Neuronal stem cell (in vitro differentiated cells): Measurements from ENCODE around the gene CCDC178.

Experiments
- DNase-seq: peaks from one replicate; pipeline ENCODE4 v3.0.0-alpha.2; 2013; ENCODE audit warnings: low spot score
- H2AFZ ChIP-seq: one replicate; pipeline ENCODE4 v1.6.1; 2013; ENCODE audit warnings: mild to moderate bottlenecking, low read length, inconsistent platforms
- H2AK5ac ChIP-seq: 2 replicates; pipeline ENCODE4 v1.6.1; 2013; ENCODE audit warnings: low read depth, mild to moderate bottlenecking, inconsistent platforms, low read length, moderate library complexity, mixed read lengths
- H2BK120ac ChIP-seq: 2 replicates; pipeline ENCODE4 v1.6.1; 2013; ENCODE audit warnings: low read depth, mild to moderate bottlenecking, inconsistent platforms, low read length, moderate library complexity, mixed read lengths
- H2BK12ac ChIP-seq: one replicate; pipeline ENCODE4 v1.6.1; 2013; ENCODE audit warnings: low read length, inconsistent platforms
- H2BK15ac ChIP-seq: 2 replicates; pipeline ENCODE4 v1.6.1; 2013; ENCODE audit warnings: mild to moderate bottlenecking, low read length, inconsistent platforms, mixed read lengths
- H2BK5ac ChIP-seq: one replicate; pipeline ENCODE4 v1.6.1; 2013; ENCODE audit warnings: inconsistent platforms, mild to moderate bottlenecking, low read length, moderate library complexity
- H3K14ac ChIP-seq: one replicate; pipeline ENCODE4 v1.6.1; 2013; ENCODE audit warnings: low read length, inconsistent platforms
- H3K18ac ChIP-seq: 2 replicates; pipeline ENCODE4 v1.6.1; 2013; ENCODE audit warnings: low read length, inconsistent platforms
- H3K23ac ChIP-seq: 2 replicates; pipeline ENCODE4 v1.6.1; 2013; ENCODE audit warnings: low read depth, mild to moderate bottlenecking, mixed read lengths, low read length, inconsistent platforms; ENCODE audit not compliant: poor library complexity
- H3K27ac ChIP-seq: replicated peaks from 3 replicates; pipeline ENCODE4 v1.5.1; 2013; ENCODE audit warnings: low read length, inconsistent platforms
- H3K27me3 ChIP-seq, 3 experiments: 2 replicates each; pipeline ENCODE4 v1.6.1; 2013; ENCODE audit warnings: low read length in 3 of 3, mild to moderate bottlenecking in 2 of 3, inconsistent platforms in 1 of 3, low read depth in 1 of 3, mixed read lengths in 1 of 3, moderate library complexity in 1 of 3; ENCODE audit not compliant: control insufficient read depth in 3 of 3, insufficient read depth in 3 of 3
- H3K36me3 ChIP-seq, 2 donors: replicated peaks in 1 of 2; 2 replicates each; pipeline ENCODE4 v1.6.1; 2013; ENCODE audit warnings: low read length in 2 of 2; ENCODE audit not compliant: control insufficient read depth in 2 of 2, insufficient read depth in 2 of 2
- H3K4ac ChIP-seq: 2 replicates; pipeline ENCODE4 v1.6.1; 2013; ENCODE audit warnings: inconsistent platforms, mild to moderate bottlenecking, low read length, moderate library complexity
- H3K4me1 ChIP-seq, 2 donors: 1 replicate in 1 of 2; 2 replicates in 1 of 2; pipeline ENCODE4 v1.6.1; 2013; ENCODE audit warnings: low read length in 2 of 2, low read depth in 1 of 2; ENCODE audit not compliant: control insufficient read depth in 2 of 2, insufficient read depth in 1 of 2
- H3K4me2 ChIP-seq: one replicate; pipeline ENCODE4 v1.6.1; 2013; ENCODE audit warnings: mild to moderate bottlenecking, low read length, inconsistent platforms; ENCODE audit not compliant: insufficient read depth, poor library complexity, severe bottlenecking
- H3K4me3 ChIP-seq, 2 donors: 2 replicates each; pipeline ENCODE4 v1.5.1; 2013; ENCODE audit warnings: low read length in 2 of 2, mild to moderate bottlenecking in 2 of 2, inconsistent platforms in 1 of 2, moderate library complexity in 1 of 2
- H3K79me1 ChIP-seq: one replicate; pipeline ENCODE4 v1.6.1; 2013; ENCODE audit warnings: low read depth, mild to moderate bottlenecking, inconsistent platforms, low read length, moderate library complexity
- H3K9ac ChIP-seq: one replicate; pipeline ENCODE4 v1.6.1; 2013; ENCODE audit warnings: mild to moderate bottlenecking, low read depth, low read length, inconsistent platforms; ENCODE audit not compliant: poor library complexity
- H3K9me3 ChIP-seq, 2 donors: replicated peaks in 1 of 2; 2 replicates each; pipeline versions ENCODE3 to v1.6.1; 2013; ENCODE audit warnings: low read length in 2 of 2, mild to moderate bottlenecking in 2 of 2, inconsistent platforms in 1 of 2, low read depth in 1 of 2, mixed read lengths in 1 of 2, moderate library complexity in 1 of 2; ENCODE audit not compliant: control insufficient read depth in 2 of 2, insufficient read depth in 1 of 2
- H4K8ac ChIP-seq: one replicate; pipeline ENCODE4 v1.6.1; 2013; ENCODE audit warnings: low read depth, mild to moderate bottlenecking, inconsistent platforms, low read length, moderate library complexity
- H4K91ac ChIP-seq: one replicate; pipeline ENCODE4 v1.6.1; 2013; ENCODE audit warnings: low read length, low read depth, mild to moderate bottlenecking, inconsistent platforms; ENCODE audit not compliant: poor library complexity
- WGBS, 2 donors: extraction: QIAGEN DNeasy Blood & Tissue Kit; methylation state at CpG; one replicate each; pipeline ENCODE4 v1.1.7; 2013; ENCODE audit warnings: missing lambda C conversion rate in 2 of 2, mixed read lengths in 1 of 2; ENCODE audit not compliant: insufficient read length in 2 of 2, insufficient replicate concordance in 1 of 2; ENCODE audit errors: extremely low coverage in 2 of 2; 5-methylcytosine and 5-hydroxymethylcytosine counted together

Gene CCDC178

GRCh38 chr18:33469699-33470098 is 29.2 kb upstream of the CCDC178 start:
- H3K4me1 ChIP-seq, result no peaks in the 10 kb centered on the region

GRCh38 chr18:33467531-33467930 is 27.0 kb upstream of the CCDC178 start:
- Histone ChIP-seq H2BK15ac (no peak overlapping the region), H3K4me1 (no peaks in the 10 kb centered on the region), H3K27me3 (no peaks in the 10 kb centered on the region), H4K91ac (no peak overlapping the region), H3K4me3 (no peak overlapping the region), H3K4me2 (no peak overlapping the region), H2AFZ (no peak overlapping the region), H3K4ac (no peak overlapping the region), H2BK12ac (no peak overlapping the region), H2BK5ac (no peak overlapping the region), H3K14ac (no peak overlapping the region), H3K27ac (no peak overlapping the region), H2BK120ac (no peak overlapping the region), H4K8ac (no peak overlapping the region), H2AK5ac (no peak overlapping the region), H3K9me3 (no peaks in the 10 kb centered on the region), H3K18ac (no peak overlapping the region), H3K23ac (no peak overlapping the region), H3K79me1 (no peaks in the 10 kb centered on the region), H3K36me3 (no peaks in the 10 kb centered on the region), H3K9ac (no peak overlapping the region)
- no CpG with 5 or more reads among the region's 1 CpG for WGBS, 2 donors
- DNase-seq, result no peak

More at GRCh38 chr18:33469699-33470098, 29.2 kb upstream of the CCDC178 start:
- WGBS, 2 donors, result no CpG with 5 or more reads among the region's 3 CpGs
- Histone ChIP-seq H2AFZ (peak overlapping the region; percentile 27), H3K4me2 (no peak overlapping the region), H2BK12ac (no peak overlapping the region), H3K27ac (no peak overlapping the region), H2AK5ac (no peak overlapping the region), H2BK5ac (no peak overlapping the region), H3K36me3 (no peaks in the 10 kb centered on the region), H3K4ac (no peak overlapping the region), H4K91ac (no peak overlapping the region), H3K14ac (no peak overlapping the region), H2BK15ac (no peak overlapping the region), H3K4me3 (no peak overlapping the region), H3K9me3 (no peaks in the 10 kb centered on the region), H3K9ac (no peak overlapping the region), H3K27me3 (no peaks in the 10 kb centered on the region), H3K23ac (no peak overlapping the region), H3K18ac (no peak overlapping the region), H4K8ac (no peak overlapping the region), H3K79me1 (no peaks in the 10 kb centered on the region), H2BK120ac (no peak overlapping the region)
- DNase-seq, result no peak

DNA sequence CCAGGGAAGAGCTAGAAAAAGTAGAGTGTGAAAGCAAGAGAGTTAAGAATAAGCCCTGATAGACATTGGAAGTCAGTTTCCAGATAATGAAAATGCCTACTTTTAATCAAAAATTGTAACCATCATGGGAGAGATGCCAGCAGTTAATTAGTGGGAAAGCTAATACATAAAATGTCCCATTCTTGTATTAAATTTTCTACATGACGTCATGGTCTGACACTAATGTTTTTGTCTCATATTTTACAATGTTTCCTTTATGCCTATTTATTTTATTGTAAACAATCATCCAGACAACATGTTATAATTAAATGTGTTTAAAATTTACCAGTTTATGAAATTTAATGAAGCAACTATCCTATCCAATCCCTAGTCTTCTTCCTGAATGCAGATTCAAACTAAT is 26.3 kb upstream of the CCDC178 start:
- Histone ChIP-seq H3K14ac (no peak overlapping the region), H4K8ac (no peak overlapping the region), H3K23ac (no peak overlapping the region), H3K79me1 (no peaks in the 10 kb centered on the region), H3K4me2 (no peak overlapping the region), H3K9ac (no peak overlapping the region), H4K91ac (no peak overlapping the region), H2BK15ac (no peak overlapping the region), H3K18ac (no peak overlapping the region), H2AFZ (no peak overlapping the region), H3K27me3 (no peaks in the 10 kb centered on the region), H3K4me3 (no peak overlapping the region), H3K36me3 (no peaks in the 10 kb centered on the region), H3K27ac (no peak overlapping the region), H3K4ac (no peak overlapping the region), H2BK12ac (no peak overlapping the region), H2BK120ac (no peak overlapping the region), H3K4me1 (no peaks in the 10 kb centered on the region), H2BK5ac (no peak overlapping the region), H3K9me3 (no peaks in the 10 kb centered on the region), H2AK5ac (no peak overlapping the region)
- no CpG with 5 or more reads among the region's 1 CpG for WGBS, 2 donors
- DNase-seq, result no peak

- H2AFZ ChIP-seq, result no peak overlapping the region
- no peak overlapping the region for H3K9ac ChIP-seq
- H2BK15ac ChIP-seq, result no peak overlapping the region
- H3K23ac ChIP-seq, result no peak overlapping the region
- H3K27ac ChIP-seq, result no peak overlapping the region
- H3K4ac ChIP-seq, result no peak overlapping the region
- no peak for DNase-seq
- WGBS, 2 donors, result no CpG with 5 or more reads among the region's 1 CpG
- H3K4me1 ChIP-seq, result no peaks in the 10 kb centered on the region
- H2BK5ac ChIP-seq, result no peak overlapping the region
- H3K18ac ChIP-seq, result no peak overlapping the region
- H2BK120ac ChIP-seq, result no peak overlapping the region
- no peak overlapping the region for H3K4me3 ChIP-seq
- no peak overlapping the region for H3K4me2 ChIP-seq
- H3K79me1 ChIP-seq, result no peaks in the 10 kb centered on the region
- H3K9me3 ChIP-seq, result no peaks in the 10 kb centered on the region
- no peak overlapping the region for H4K8ac ChIP-seq
- no peak overlapping the region for H4K91ac ChIP-seq
- no peak overlapping the region for H2BK12ac ChIP-seq
- no peaks in the 10 kb centered on the region for H3K27me3 ChIP-seq
- no peaks in the 10 kb centered on the region for H3K36me3 ChIP-seq
- no peak overlapping the region for H2AK5ac ChIP-seq
- H3K14ac ChIP-seq, result no peak overlapping the region
Measured at GRCh38 chr18:33460681-33461080, 20.2 kb upstream of the CCDC178 start.
